Measurements from ENCODE around the gene CHRNG. TPM values are rescaled to one million over a fixed set of nuclear protein-coding genes. Genes with fewer than 3 reads are reported as not detected.

Gene CHRNG
- polyA plus RNA-seq, 3 donors: 0.87 to 1.9 (median 1.4) TPM

DNA sequence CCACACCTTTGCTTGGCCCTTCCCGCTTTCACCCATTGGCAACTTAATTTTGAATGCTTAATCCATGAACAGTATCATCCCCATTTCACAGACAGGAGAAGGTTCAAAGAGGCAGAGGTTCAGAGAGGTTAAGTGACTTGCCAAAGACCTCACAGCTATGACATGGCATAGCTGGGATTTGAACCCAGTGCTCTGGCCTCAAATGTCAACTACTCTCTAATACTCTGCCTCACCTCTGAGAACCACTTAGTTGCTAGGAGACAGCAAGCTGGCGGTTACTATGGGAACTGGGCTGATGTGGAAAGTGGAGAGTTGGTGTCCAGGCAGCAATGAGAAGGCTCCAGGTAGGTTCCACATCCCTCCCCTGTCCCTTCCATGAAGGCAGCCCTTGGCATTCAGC is 35.1 kb upstream of the CHRNG start:
- no peak for DNase-seq

DNA sequence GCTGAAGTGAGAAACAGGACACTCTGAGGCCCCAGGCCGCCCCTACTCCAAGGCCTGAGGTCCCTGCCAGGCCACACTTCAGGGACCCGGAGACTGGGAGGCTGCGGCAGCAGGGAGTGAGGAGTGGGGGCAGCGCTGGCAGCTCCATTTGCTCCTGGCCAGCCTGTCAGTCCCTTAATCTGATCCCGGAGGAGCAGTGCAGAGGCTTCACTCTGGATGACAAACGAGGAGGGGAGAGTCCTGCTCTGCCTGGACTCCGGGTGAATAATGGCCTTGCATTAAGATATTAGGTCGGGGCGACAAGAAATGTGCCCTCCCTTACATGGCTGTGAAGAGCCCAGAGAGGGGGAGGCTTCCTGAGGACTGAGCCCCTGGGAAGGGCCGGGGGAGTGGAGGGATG is 33.6 kb upstream of the CHRNG start:
- DNase-seq: peak; percentile 84

DNA sequence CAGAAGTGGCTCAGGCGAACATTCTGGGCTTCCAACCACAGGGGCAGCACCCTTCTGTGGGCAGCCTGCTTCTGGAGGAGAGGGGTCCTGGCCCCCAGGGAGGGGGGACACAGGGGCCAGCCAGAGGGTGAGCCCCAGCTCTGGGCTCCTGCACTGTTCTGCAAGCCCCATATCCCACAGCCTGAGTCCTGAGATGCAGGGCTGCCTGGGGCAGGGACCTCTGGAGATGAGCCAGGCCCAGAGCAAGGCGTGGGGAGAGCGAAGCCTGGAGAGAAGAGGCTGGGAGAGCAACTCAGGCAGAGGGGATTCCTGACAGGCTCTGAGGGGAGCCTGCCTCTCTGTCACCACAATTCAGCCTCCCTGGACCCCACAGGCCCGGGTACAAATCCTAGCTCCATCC is 32.8 kb upstream of the CHRNG start:
- DNase-seq: no peak

DNA sequence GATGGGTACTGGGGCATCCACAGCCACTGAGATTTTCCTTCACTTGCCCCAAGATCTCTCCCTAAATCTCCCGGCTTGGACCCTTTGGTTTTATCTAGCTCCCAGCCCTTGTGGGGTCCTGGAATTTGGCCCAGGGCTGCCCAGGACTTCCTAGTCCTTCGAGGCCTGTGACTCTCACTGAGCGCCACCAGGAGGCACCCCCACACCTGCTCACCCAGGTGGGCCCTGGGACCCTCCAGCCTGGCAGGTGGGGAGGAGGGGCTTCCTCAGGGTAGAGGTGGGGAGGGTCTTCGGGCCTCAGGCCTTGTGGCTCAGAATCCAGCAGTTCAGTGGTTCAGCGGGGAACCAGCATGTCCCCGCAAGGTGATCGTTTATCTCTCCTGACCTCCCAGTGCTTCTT is 31.2 kb upstream of the CHRNG start:
- no peak for DNase-seq

DNA sequence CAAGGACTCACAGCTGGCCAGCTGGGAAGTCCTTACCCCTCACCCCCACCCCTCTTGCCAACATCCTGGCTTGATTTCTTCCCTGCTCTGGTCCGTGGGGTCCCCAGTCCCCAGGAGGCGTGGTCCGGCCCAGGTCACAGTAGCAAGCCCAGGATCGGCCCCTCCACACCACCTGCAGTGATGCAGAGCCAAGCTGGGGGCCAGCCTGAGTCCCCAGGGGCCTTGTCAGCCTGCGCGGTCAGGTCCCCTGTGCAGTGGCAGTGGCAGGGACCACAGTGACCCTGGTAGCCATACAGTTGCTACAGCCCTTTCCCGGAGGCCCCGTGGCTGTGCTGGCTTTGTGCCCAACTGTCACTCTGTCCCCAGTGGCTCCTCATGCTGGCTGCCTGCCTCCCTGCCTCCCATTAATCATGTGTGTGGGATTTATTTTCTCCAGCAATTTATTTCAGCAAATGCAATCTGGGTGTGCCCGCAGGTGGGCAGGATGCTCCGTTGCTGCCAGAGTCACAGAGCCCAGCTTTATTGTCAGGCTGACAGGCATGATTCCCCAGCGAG is 28.1 kb upstream of the CHRNG start:
- no peak for DNase-seq

DNA sequence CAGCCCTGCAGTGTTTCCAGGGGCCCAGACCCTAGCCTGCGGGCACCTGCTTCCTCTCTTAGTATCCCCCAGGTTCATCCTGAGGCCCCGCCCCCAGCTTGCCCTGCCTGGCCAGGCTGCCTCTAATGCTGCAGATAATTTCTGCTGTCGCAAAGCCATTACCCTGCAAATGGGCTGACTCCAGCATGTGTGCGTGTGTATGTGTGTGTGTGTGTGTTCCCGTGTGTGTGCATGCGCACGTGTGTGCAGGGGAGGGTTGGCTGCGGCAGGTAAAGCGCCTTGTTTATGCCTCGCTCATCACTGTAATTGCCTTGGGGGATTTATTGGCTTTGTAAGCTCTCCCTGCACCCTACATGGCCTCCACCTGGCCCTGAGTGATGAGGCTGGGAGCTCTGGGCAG is 26.9 kb upstream of the CHRNG start:
- DNase-seq: no peak

DNA sequence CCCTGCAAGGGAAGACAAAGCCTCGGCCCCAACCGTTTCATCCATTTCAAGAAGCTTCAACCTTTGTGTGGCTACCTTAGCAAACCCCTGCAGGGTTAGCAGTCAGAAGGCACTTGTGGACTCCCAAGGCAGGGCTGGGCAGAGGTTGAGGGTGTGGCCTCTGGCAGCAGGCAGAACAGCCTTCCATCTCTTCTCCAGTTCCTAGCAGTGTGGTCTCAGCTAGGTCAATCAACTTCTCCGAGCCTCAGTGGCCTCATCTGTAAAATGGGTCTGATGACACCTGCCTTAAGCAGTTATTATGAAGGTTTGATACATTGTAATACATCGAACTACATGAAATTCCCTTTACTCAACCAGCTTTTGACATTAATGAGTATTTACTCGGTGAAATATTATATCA is 26.1 kb upstream of the CHRNG start:
- no peak for DNase-seq

DNA sequence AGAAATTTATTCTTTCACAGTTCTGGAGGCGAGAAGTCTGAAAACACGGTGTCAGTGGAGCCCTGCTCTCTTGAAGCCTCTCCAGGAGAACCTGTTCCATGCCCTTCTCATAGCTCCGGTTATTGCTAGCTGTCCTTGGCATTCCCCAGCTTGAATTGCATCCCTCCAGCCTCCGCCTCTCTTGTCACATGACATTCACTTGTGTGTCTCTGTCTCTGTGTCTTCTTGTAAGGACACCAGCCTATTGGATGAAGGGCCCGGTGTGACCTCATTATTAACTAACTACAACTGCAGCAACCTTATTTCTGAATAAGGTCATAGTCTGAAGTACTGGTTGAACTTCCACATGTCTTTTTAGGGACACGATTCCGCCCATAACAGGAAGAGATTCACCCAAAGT is 23.9 kb upstream of the CHRNG start:
- no peak for DNase-seq

DNA sequence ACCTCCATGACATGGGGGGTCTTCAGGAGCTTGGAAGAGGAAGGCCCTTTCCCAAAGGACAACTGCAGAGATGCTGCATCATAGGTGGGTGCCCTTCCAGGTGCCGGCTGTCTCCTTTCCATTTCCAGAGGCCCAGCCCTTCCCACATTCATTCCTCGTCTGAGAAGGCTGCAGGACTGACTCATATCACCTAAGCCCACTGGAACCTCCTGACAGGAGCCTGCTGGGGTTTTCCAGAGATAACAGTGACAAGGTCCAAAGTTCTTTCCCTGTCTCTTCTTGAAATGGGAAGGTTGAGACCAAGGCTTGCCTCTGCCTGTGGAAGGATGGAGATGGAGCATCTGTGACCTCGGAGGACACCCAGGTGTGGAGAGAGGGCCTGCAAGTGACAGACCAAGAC is 22.9 kb upstream of the CHRNG start:
- DNase-seq: no peak

DNA sequence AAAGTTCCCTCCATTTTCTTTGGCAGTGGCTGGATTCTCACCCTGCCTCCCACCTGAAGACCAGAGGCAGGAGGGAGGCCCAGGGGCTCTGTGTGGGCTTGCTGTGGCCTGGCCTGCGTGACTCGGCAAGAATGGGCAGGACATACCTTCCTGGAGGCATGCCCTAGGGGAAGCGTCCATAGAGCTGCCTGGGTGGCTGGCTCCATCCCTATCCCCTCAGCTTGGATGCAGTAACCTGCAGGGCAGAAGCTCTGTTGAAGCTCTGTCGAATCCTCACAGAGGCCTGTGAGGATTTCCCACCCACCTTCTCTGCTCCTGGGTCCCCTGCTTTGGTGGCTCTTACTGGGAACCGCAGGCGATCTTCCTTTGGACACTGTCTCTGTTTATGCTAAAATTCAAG is 20.6 kb upstream of the CHRNG start:
- DNase-seq: no peak

DNA sequence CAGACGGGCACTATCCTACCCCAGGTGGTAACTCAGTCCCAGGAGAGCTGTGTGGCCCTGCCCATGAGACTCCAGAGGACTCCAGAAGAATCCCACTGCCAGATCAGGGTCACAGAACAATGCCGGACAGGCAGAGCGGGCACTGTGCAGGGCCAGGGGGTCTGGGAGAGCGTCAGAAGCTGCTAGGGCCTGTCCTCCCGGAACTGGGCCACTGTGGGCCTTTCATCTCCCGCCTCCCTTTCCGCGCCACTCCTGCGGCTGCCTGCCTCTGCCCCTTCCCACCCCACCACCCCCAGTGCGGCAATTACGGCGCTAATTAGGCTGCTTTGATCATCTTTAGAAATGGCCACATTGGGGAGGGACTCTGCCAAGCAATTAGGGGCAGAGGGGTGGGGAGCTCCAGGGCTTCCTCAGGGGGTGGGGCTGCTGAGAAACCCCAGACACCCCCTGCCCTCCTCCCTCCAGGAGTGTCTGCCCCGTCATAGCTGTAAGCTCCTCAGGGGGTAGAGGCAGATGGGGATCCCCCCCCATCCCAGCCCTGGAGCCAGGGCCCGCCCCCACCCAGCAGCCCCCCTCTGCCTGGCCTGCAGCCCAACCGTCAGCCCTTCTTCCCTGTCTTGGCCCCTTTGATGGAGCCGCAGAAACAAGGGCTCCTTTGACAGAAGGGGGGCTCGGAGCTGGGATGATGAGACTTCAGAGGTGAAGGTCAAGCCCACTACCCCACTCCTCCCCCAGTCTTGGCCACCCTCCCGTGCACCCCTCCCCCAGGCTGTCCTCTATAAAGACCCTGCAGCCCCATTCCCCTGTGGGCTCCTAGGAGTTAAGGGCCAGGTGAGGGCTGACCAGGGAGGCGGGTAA is 19.7 kb upstream of the CHRNG start, which contains the start of gene PRSS56:
Gene PRSS56, plus strand, starts transcription at position 808 of the 858 bp plus-strand sequence. CDS start 211 bp downstream, outside the sequence.
- no peak for DNase-seq

DNA sequence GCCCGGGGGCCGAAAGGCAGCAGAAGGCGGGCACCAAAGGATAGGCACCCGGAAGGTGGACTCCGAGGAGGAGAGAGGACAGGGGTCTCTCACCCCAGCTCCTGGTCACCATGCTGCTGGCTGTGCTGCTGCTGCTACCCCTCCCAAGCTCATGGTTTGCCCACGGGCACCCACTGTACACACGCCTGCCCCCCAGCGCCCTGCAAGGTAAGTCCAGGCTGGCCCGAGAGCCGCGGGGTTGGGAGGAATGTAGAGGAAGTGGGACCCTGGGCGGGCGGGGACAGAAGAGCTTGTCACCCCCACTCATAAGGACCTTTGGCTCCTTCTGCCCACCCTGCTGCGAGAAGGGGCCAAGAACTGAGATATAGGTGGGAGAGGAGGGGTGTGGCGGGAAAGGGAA is 19.0 kb upstream of the CHRNG start:
- no peak for DNase-seq

DNA sequence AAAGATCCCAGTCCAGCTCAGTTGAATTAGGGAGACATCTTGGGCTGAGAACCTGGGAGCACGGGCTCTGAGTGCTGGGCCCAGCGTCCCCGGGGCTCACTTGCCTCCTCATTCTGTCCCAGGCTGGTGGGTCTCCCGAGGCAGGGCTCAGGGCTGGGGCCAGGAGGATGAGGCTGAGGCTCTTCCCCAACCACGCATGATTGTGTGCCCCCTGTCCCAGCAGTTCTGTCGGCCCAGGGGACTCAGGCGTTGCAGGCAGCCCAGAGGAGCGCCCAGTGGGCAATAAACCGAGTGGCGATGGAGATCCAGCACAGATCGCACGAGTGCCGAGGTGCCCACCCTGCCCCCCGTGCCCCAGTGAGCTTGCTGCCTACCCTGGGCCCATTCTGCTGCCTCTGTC is 18.4 kb upstream of the CHRNG start:
- DNase-seq: no peak

DNA sequence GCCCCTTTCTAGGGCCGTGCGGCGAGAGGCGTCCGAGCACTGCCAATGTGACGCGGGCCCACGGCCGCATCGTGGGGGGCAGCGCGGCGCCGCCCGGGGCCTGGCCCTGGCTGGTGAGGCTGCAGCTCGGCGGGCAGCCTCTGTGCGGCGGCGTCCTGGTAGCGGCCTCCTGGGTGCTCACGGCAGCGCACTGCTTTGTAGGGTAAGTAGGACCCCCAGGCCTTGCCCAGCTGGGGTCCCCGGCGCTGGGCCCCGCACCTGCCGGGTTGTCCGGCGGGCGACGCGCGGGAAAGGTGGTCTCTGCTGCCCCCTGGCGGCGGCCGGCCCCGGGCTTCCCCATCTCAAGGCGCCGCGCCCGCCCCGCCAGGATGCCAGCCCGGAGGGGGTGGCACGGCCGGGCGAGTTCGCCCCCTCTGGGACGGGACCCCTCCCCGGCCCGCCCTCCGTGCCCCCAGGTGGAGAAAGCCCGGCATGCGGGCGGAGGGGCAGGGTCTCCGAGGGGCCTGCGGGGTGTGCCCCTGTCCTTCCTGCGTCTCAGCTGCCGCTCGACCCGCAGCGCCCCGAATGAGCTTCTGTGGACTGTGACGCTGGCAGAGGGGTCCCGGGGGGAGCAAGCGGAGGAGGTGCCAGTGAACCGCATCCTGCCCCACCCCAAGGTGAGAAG is 17.4 kb upstream of the CHRNG start:
- DNase-seq: no peak

DNA sequence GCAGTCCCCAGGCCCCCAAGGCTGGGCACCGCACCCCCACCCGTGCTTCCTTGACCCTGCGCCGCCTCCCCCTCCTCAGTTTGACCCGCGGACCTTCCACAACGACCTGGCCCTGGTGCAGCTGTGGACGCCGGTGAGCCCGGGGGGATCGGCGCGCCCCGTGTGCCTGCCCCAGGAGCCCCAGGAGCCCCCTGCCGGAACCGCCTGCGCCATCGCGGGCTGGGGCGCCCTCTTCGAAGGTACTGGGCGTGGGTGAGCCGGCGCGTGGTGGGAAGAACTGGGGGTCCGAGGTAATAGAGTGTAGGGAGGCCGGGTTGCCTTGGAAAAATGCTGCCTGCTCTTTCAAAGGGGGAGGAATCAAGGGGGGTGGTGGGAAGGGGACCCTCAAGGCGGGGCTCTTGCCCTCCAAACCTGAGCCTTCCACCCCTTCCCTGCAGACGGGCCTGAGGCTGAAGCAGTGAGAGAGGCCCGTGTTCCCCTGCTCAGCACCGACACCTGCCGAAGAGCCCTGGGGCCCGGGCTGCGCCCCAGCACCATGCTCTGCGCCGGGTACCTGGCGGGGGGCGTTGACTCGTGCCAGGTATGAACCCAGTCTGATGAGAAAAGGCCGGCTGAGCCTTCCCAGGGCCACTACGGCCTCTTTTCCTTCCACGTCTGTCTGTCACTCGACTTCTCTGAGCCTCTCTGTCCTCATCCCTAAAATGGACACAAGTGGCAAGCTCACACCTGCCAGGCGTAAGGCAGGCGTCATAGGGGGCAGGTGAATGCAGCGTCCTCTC is 16.7 kb upstream of the CHRNG start:
- DNase-seq: no peak

DNA sequence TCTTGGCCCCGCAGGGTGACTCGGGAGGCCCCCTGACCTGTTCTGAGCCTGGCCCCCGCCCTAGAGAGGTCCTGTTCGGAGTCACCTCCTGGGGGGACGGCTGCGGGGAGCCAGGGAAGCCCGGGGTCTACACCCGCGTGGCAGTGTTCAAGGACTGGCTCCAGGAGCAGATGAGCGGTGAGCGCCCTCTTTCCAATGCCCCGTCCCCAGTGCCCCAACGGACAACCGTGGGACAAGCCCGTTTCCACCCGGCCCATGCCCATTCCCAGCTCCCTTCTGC is 16.1 kb upstream of the CHRNG start:
- DNase-seq: no peak

DNA sequence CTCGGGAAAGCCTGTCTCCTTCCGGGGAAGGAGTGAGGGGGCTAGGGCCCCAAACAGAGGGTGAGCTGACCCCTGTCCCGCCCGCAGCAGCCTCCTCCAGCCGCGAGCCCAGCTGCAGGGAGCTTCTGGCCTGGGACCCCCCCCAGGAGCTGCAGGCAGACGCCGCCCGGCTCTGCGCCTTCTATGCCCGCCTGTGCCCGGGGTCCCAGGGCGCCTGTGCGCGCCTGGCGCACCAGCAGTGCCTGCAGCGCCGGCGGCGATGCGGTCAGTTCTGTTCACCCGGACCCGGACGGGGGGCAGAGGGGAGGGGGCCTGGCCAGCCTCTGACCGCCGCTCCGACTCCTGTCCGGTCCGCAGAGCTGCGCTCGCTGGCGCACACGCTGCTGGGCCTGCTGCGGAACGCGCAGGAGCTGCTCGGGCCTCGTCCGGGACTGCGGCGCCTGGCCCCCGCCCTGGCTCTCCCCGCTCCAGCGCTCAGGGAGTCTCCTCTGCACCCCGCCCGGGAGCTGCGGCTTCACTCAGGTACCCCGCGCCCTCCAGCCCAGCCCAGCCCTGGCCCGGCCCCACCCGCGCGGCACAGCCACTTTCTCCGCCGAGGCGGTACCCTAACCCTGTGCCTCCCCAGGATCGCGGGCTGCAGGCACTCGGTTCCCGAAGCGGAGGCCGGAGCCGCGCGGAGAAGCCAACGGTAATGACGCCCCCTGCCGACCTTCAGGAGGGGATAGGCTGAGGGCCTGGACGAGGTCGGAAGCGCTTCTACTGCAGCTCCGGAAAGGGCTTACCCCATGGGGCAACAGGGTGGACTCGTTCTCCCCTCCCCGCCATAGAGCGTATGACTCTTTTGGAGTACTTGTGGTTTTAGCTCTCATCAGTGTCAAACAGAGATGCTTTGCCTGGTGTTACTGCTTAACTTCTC is 15.6 kb upstream of the CHRNG start:
- no peak for DNase-seq

DNA sequence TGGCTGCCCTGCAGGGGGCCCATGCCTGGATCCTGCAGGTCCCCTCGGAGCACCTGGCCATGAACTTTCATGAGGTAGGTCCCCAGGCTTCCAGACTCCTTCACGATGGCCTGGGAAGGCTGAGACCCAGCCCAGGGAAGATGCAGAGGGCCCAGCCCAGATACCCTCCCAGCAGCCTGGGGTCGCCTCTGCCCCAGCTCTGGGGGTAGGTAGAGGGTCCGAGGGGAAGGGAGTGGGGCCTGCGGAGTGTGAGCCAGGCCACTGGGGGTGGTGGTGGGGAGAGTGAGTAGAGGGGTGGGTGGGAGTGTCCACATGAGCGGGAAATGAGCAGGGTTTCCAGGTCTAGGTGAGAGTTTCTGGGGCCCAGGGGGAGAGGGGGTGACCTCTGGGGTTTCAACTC is 14.7 kb upstream of the CHRNG start:
- DNase-seq: no peak

DNA sequence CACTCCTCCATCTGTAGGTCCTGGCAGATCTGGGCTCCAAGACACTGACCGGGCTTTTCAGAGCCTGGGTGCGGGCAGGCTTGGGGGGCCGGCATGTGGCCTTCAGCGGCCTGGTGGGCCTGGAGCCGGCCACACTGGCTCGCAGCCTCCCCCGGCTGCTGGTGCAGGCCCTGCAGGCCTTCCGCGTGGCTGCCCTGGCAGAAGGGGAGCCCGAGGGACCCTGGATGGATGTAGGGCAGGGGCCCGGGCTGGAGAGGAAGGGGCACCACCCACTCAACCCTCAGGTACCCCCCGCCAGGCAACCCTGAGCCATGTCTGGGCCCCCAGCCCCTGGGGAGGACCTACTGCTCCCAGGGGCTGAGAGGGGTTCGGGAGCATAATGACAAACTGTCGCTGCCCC is 14.3 kb upstream of the CHRNG start:
- DNase-seq: no peak

DNA sequence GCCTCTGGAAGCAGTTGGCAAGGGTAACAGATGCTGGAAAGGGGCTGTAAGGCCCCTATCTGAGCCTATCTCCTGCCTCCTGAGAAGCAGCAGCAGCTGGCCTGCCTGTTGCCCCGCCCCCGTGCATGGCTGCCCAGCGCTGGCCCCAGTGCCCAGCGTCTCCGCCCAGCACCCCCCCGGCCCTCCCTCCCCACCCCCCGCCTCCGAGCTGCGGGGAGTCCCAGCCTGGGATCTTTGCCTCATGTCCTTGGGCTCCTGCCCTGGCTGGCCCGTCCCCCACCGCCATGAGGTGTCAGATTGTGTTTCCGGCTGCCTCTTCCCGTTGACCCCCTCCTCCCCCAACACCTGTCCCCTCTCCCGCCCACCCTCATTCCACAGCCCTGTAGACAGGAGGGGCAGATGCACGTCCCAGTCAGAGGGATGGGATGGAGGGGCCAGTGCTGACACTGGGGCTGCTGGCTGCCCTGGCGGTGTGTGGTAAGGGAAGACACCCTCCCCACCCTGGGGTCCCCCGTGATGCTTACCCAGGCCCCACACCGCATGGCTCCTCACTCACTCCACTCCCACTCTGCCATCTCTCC is 13.6 kb upstream of the CHRNG start, which contains the start of gene CHRND:
Gene CHRND, plus strand, starts transcription at position 370 of the 581 bp plus-strand sequence. Its CDS starts 56 bp downstream, at position 426.
- DNase-seq: no peak

DNA sequence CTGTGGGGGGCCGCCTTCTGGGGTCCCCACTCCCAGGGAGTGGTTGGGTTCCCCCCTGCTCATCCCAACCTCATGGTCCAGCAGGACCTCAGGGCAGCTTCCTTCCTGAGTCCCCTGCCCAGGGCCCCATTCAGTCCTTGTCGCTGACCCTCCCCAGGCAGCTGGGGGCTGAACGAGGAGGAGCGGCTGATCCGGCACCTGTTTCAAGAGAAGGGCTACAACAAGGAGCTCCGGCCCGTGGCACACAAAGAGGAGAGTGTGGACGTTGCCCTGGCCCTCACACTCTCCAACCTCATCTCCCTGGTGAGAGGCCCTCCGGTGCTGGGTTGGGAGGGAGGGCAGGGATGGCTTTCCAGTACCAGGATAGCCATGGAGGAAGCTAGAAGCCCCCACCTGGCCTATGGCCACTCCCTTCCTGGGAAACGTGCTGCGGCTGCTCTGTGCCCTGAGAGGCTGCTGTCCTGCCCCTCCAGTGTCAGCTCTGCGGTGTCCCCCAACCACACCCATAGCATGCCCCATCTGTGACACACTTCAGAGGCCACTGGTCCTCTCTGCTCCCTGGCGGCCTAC is 13.0 kb upstream of the CHRNG start:
- DNase-seq: no peak
